GM21515 (cell line): Measurements from ENCODE around the gene ADGRL3.
"Not testable (repeated sequence)": the region's sequence is repeated elsewhere in the genome, so short reads cannot be mapped to it uniquely, and the experiment has no call there.

Experiments used
- ATAC-seq: cut with Tn5 transposase; IDR thresholded peaks from one replicate; pipeline ENCODE4 v1.9.1; 2021; ENCODE audit not compliant: unreplicated experiment

ADGRL3 gene

GRCh38 chr4:61938250-61938846 lies 738.2 kb downstream of the ADGRL3 start:
- no peak for ATAC-seq

GRCh38 chr4:61950625-61951024 lies 750.5 kb downstream of the ADGRL3 start:
- no peak for ATAC-seq

GRCh38 chr4:61953386-61953785 lies 753.3 kb downstream of the ADGRL3 start:
- ATAC-seq, result no peak

- no peak for ATAC-seq
These were observed 758.5 kb downstream of the ADGRL3 start for GRCh38 chr4:61958591-61958990.

GRCh38 chr4:61959087-61959486 lies 759.0 kb downstream of the ADGRL3 start:
- no peak for ATAC-seq

GRCh38 chr4:61984260-61984909 lies 784.3 kb downstream of the ADGRL3 start:
- no peak for ATAC-seq

GRCh38 chr4:61985426-61985825 lies 785.3 kb downstream of the ADGRL3 start:
- no peak for ATAC-seq

- not testable (repeated sequence) for ATAC-seq
These were observed 786.8 kb downstream of the ADGRL3 start for GRCh38 chr4:61986929-61987328.

- ATAC-seq, result no peak
These were observed 792.2 kb downstream of the ADGRL3 start for GRCh38 chr4:61992351-61992750.

GRCh38 chr4:61994036-61994435 lies 793.9 kb downstream of the ADGRL3 start:
- ATAC-seq, result no peak

- no peak for ATAC-seq
These were observed 795.7 kb downstream of the ADGRL3 start for GRCh38 chr4:61995717-61996340.

GRCh38 chr4:61996943-61997342 lies 796.8 kb downstream of the ADGRL3 start:
- ATAC-seq, result no peak

- no peak for ATAC-seq
These were observed 797.7 kb downstream of the ADGRL3 start for GRCh38 chr4:61997831-61998230.

GRCh38 chr4:62003695-62004094 lies 803.6 kb downstream of the ADGRL3 start:
- no peak for ATAC-seq

GRCh38 chr4:62004881-62005280 lies 804.8 kb downstream of the ADGRL3 start:
- no peak for ATAC-seq

- ATAC-seq, result no peak
These were observed 806.0 kb downstream of the ADGRL3 start for GRCh38 chr4:62006108-62006507.

GRCh38 chr4:62015043-62015739 lies 815.1 kb downstream of the ADGRL3 start:
- ATAC-seq, result no peak

GRCh38 chr4:62018537-62018936 lies 818.4 kb downstream of the ADGRL3 start:
- no peak for ATAC-seq

GRCh38 chr4:62023633-62024032 lies 823.5 kb downstream of the ADGRL3 start:
- no peak for ATAC-seq

GRCh38 chr4:62028745-62029144 lies 828.6 kb downstream of the ADGRL3 start:
- no peak for ATAC-seq

- ATAC-seq, result no peak
These were observed 830.8 kb downstream of the ADGRL3 start for GRCh38 chr4:62030958-62031357.

- no peak for ATAC-seq
These were observed 837.4 kb downstream of the ADGRL3 start for GRCh38 chr4:62037571-62037970.
